Psoas muscle (tissue), 8 donors: ENCODE results near the gene PRSS57. TPM values are rescaled to one million over a fixed set of nuclear protein-coding genes. Genes with fewer than 3 reads are reported as not detected.

Source experiments
- ATAC-seq, 4 donors: fragments of 200-7000 bp; cut with Tn5 transposase; one replicate each; pipeline ENCODE4 v1.9.1; 2020; ENCODE audit warnings: moderate library complexity in 3 of 4, mild to moderate bottlenecking in 2 of 4
- DNase-seq, 2 donors: peaks; one replicate each; pipeline ENCODE4 v3.0.0-alpha.2; 2020
- H3K27ac ChIP-seq: fragments of 200-600 bp; one replicate; pipeline ENCODE4 v1.8.0; 2022
- H3K27me3 ChIP-seq, 3 donors: fragments of 200-600 bp in 1 of 3; one replicate each; pipeline versions ENCODE4 v1.6.1 to v1.8.0; 2013 to 2022; ENCODE audit warnings: low read length in 2 of 3, mild to moderate bottlenecking in 2 of 3, moderate library complexity in 1 of 3; ENCODE audit not compliant: insufficient read depth in 3 of 3
- H3K36me3 ChIP-seq, 2 donors: fragments of 200-600 bp in 1 of 2; one replicate each; pipeline versions ENCODE4 v1.6.1 to v1.8.0; 2013 to 2022; ENCODE audit warnings: low read depth in 1 of 2, mild to moderate bottlenecking in 1 of 2, moderate library complexity in 1 of 2; ENCODE audit not compliant: insufficient read depth in 1 of 2
- H3K4me1 ChIP-seq: fragments of 200-600 bp; one replicate; pipeline ENCODE4 v1.8.0; 2022
- H3K4me3 ChIP-seq: fragments of 200-600 bp; one replicate; pipeline ENCODE4 v1.8.0; 2022; ENCODE audit warnings: mild to moderate bottlenecking
- H3K9me3 ChIP-seq: fragments of 200-600 bp; one replicate; pipeline ENCODE4 v1.8.0; 2022
- WGBS, 3 donors: extraction: QIAGEN DNeasy Blood & Tissue Kit; methylation state at CpG; one replicate each; pipeline versions ENCODE4 v1.1.6 to v1.1.7; 2013; 5-methylcytosine and 5-hydroxymethylcytosine counted together
- intact Hi-C, 2 donors: fragments of 100-400 bp; cut with DNase I; formaldehyde crosslinking; loops; one replicate each; pipeline versions ENCODE4 v1.11.0 to v1.14.2; 2022
- polyA plus RNA-seq, 3 donors: library from polyadenylated mRNA; stranded (reverse); fragments of 200-250 nt; gene quantifications; one replicate each; pipeline ENCODE4 v1.2.3, GENCODE V29; 2013
- total RNA-seq, 4 donors: library from RNA; stranded (reverse); fragmentation: NEBNext Ultra II Directional in 2 of 4; extraction: Animal tissue kit (Norgen Biotek cat#: 25700) in 2 of 4; gene quantifications; one replicate each; pipeline versions ENCODE4 v1.2.1 to v1.2.4, GENCODE V29; 2021 to 2023
- TF ChIP-seq, protein P1 (sequence below): fragments of 200-600 bp; IDR thresholded peaks from one replicate; pipeline ENCODE4 v1.8.0; 2022; ENCODE audit warnings: antibody characterized with exemption
- donor health status: healthy with polysubstance abuse.
- donor health status: DM: no; HTN: no; CAD: no; lungs with moderate emphysema.
- donor health status: Bipolar disorder and iron deficiency.
- donor health status: healthy.
- donor health status: DM: yes; HTN: yes; CAD: no.
- donor health status: DM: no; HTN: no; CAD: no.
- donor health status: DM: no; HTN: no; CAD: no.
- donor health status: DM: yes; HTN: yes; CAD: no.

The PRSS57 gene
- total and polyA plus RNA-seq, 7 donors: 0.05 to 0.25 TPM; not detected in 5

DNA sequence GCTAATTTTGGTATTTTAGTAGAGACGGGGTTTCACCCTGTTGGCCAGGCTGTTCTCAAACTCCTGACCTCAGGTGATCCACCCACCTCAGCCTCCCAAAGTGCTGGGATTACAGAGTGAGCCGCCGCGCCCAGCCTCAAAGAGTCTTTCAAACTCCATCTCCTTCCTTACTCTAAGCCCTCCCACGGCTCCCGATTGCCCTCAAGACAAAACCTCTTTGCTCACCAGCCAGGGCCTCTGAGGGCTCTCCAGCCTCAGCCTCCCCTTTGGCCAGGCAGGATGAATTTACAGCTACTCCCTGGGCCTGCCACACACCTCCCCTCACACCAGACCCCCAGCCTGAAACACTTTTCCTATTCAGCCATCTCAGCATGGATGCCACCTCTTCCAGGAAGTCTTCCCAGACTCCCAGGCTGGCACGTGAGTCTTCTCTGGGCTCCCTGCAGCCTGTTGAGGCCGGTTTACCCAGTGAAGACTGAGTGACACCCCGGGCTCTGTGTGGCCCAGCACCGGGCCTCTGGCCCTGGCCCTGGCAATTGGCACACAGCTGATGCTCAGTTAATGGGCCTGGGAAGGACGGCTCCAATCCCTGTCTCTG is 7.6 kb downstream of the PRSS57 start:
- Histone ChIP-seq H3K4me3 (no peak overlapping the region), H3K27me3 (peaks cover 0 to 4% (median 0%) of the 10 kb centered on the region in 3 donors), H3K27ac (no peak overlapping the region), H3K4me1 (no peaks in the 10 kb centered on the region), H3K36me3 (no peaks in the 10 kb centered on the region), H3K9me3 (no peaks in the 10 kb centered on the region)
- TF ChIP-seq, protein P1, sequence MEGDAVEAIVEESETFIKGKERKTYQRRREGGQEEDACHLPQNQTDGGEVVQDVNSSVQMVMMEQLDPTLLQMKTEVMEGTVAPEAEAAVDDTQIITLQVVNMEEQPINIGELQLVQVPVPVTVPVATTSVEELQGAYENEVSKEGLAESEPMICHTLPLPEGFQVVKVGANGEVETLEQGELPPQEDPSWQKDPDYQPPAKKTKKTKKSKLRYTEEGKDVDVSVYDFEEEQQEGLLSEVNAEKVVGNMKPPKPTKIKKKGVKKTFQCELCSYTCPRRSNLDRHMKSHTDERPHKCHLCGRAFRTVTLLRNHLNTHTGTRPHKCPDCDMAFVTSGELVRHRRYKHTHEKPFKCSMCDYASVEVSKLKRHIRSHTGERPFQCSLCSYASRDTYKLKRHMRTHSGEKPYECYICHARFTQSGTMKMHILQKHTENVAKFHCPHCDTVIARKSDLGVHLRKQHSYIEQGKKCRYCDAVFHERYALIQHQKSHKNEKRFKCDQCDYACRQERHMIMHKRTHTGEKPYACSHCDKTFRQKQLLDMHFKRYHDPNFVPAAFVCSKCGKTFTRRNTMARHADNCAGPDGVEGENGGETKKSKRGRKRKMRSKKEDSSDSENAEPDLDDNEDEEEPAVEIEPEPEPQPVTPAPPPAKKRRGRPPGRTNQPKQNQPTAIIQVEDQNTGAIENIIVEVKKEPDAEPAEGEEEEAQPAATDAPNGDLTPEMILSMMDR: no peak
- intact Hi-C loops: no loop called here
- ATAC-seq: no peak
- DNase-seq: no peak
- WGBS, 3 donors: 78 to 85% (median 84%) methylated on average over 11 of the region's 11 CpGs

DNA sequence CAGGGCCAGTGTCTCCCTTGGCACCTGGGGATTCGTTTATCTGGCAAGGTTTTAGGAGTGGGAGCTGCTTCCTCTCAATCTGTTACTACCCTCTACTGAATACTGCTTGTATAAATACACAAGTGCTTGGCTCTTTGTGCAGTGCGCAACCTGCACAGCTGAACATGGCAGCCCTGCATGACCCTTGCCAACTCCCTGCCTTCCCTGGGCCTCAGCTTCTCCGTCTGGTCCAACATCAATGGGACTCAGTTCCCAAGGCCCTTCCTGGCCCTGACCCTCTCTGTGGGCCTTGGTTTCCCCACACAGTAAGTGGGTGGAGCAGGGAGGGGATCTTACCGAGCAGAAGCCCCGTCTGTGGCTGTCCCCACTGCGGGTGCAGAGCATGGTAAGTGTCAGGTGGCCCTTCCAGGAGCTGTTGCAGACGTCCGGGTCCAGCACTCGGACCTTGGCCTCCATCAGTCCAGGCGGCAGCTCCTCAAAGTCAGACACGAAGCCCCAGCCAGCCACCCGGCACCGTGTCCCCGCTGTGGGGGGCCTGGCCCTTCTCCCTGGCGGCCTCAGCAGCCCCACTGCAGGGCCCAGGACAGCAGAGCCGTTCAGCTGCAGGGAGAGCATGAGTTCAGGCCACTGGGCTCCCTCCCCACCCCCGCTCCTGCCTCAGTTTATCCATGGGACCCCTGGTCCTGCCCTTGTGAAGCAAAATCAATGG is 8.5 kb downstream of the PRSS57 start:
- H3K9me3 ChIP-seq: no peaks in the 10 kb centered on the region
- TF ChIP-seq, protein P1: no peak
- H3K4me1 ChIP-seq: no peaks in the 10 kb centered on the region
- H3K27ac ChIP-seq: no peak overlapping the region
- intact Hi-C loops: no loop called here
- DNase-seq (no peak), ATAC-seq (no peak)
- 61 to 68% (median 64%) methylated on average over 13 to 17 of the region's 17 CpGs for WGBS, 3 donors
- no peak overlapping the region for H3K4me3 ChIP-seq
- H3K27me3 ChIP-seq: peaks cover 0 to 4% (median 0%) of the 10 kb centered on the region in 3 donors
- H3K36me3 ChIP-seq: no peaks in the 10 kb centered on the region

DNA sequence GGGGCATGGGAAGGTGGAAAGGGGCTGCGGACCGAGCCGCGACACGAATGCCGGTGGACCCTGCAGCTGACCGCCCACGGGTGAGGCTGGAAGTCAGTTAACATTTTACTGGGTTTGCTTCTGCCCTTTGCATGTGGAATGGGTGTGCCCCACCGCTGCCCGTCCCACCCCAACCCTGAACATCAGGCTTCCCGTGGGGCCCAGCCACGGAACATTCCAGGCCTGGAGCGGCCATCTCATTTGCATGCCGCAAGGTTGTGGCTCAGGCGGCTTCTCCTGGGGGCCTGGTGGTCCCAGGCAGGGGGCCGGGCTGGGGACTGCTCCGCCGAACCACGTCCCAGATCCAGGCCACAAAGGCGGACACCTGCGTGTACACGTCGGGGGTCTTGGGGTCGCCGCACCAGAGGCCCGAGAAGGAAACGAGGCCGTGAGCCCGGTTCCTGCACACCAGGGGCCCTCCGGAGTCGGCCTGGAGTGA is 9.8 kb downstream of the PRSS57 start:
- H3K4me1 ChIP-seq: no peaks in the 10 kb centered on the region
- H3K9me3 ChIP-seq: no peaks in the 10 kb centered on the region
- WGBS, 3 donors: 72 to 75% (median 72%) methylated on average over 22 to 31 of the region's 31 CpGs
- H3K36me3 ChIP-seq: no peaks in the 10 kb centered on the region
- no peak for DNase-seq
- peaks cover 0 to 4% (median 0%) of the 10 kb centered on the region in 3 donors for H3K27me3 ChIP-seq
- H3K27ac ChIP-seq: no peak overlapping the region
- no peak for ATAC-seq
- TF ChIP-seq, protein P1: no peak
- intact Hi-C loops: no loop called here
- H3K4me3 ChIP-seq: no peak overlapping the region

DNA sequence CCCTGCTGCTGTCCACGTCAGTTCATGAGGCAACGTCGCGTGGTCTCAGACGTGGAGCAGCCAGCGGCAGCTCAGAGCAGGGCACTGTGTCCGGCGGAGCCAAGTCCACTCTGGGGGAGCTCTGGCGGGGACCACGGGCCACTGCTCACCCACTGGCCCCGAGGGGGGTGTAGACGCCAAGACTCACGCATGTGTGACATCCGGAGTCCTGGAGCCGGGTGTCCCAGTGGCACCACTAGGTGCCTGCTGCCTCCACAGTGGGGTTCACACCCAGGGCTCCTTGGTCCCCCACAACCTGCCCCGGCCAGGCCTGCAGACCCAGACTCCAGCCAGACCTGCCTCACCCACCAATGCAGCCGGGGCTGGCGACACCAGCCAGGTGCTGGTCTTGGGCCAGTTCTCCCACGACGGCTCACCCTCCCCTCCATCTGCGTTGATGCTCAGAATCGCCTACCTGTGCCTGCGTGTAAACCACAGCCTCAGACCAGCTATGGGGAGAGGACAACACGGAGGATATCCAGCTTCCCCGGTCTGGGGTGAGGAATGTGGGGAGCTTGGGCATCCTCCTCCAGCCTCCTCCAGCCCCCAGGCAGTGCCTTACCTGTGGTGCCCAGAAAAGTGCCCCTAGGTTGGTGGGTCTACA is 12.5 kb downstream of the PRSS57 start:
- no peak for DNase-seq
- H3K4me3 ChIP-seq: no peak overlapping the region
- H3K4me1 ChIP-seq: peaks cover 6% of the 10 kb centered on the region
- intact Hi-C loops: no loop called here
- WGBS, 3 donors: 62 to 78% (median 64%) methylated on average over 25 of the region's 25 CpGs
- H3K27ac ChIP-seq: no peak overlapping the region
- no peaks in the 10 kb centered on the region for H3K36me3 ChIP-seq
- TF ChIP-seq, protein P1: no peak
- H3K27me3 ChIP-seq: peaks cover 0 to 5% (median 0%) of the 10 kb centered on the region in 3 donors
- H3K9me3 ChIP-seq: no peaks in the 10 kb centered on the region
- ATAC-seq: no peak
